Astrocyte of the hippocampus (primary cell): ENCODE results near the gene ESRRG.
A peak's percentile ranks its signal among the peaks of the same experiment; 100 is the strongest.

ENCODE experiments used
- DNase-seq: peaks from one replicate; pipeline ENCODE4 v3.0.0; 2011; ENCODE audit warnings: low read depth, low spot score

Gene ESRRG

GRCh38 chr1:216723274-216723780 is at the start of gene ESRRG:
TSS of gene ESRRG (minus strand) at chr1:216723429. CDS start at chr1:216723299, 130 bp downstream.
- peak; percentile 69 for DNase-seq

GRCh38 chr1:216771922-216772321 is 48.7 kb upstream of the ESRRG start:
- DNase-seq = no peak

GRCh38 chr1:216766633-216767327 is 43.6 kb upstream of the ESRRG start:
- peak; percentile 15 for DNase-seq

- DNase-seq = peak; percentile 30
Observed at GRCh38 chr1:216765346-216766300, 42.4 kb upstream of the ESRRG start.

- no peak for DNase-seq
Observed at GRCh38 chr1:216758161-216758560, 34.9 kb upstream of the ESRRG start.

- DNase-seq = no peak
Observed at GRCh38 chr1:216757110-216757509, 33.9 kb upstream of the ESRRG start.

- no peak for DNase-seq
Observed at GRCh38 chr1:216750961-216751360, 27.7 kb upstream of the ESRRG start.

- DNase-seq = peak; percentile 83
Observed at GRCh38 chr1:216750031-216750627, 26.9 kb upstream of the ESRRG start.

- no peak for DNase-seq
Observed at GRCh38 chr1:216749232-216749631, 26.0 kb upstream of the ESRRG start.

GRCh38 chr1:216742625-216743024 is 19.4 kb upstream of the ESRRG start:
- peak; percentile 36 for DNase-seq

- DNase-seq = no peak
Observed at GRCh38 chr1:216740331-216740730, 17.1 kb upstream of the ESRRG start.

GRCh38 chr1:216739793-216740192 is 16.6 kb upstream of the ESRRG start:
- no peak for DNase-seq

GRCh38 chr1:216732121-216732520 is 8.9 kb upstream of the ESRRG start:
- no peak for DNase-seq

- DNase-seq = no peak
Observed at GRCh38 chr1:216731562-216731961, 8.3 kb upstream of the ESRRG start.

- no peak for DNase-seq
Observed at GRCh38 chr1:216726435-216726834, 3.2 kb upstream of the ESRRG start.

- no peak for DNase-seq
Observed at GRCh38 chr1:216722821-216723220, 408 bp downstream of the ESRRG start.

GRCh38 chr1:216721863-216722262 is 1.4 kb downstream of the ESRRG start:
- no peak for DNase-seq

- no peak for DNase-seq
Observed at GRCh38 chr1:216721062-216721461, 2.2 kb downstream of the ESRRG start.

GRCh38 chr1:216711712-216712111 is 11.5 kb downstream of the ESRRG start:
- DNase-seq = no peak

- DNase-seq = no peak
Observed at GRCh38 chr1:216710598-216711333, 12.5 kb downstream of the ESRRG start.

- DNase-seq = no peak
Observed at GRCh38 chr1:216710055-216710454, 13.2 kb downstream of the ESRRG start.
